Neuron (in vitro differentiated cells): ENCODE data around the gene GINS2.
A peak's percentile ranks its signal among the peaks of the same experiment; 100 is the strongest.

Experiments
- H2AFZ ChIP-seq: one replicate; pipeline ENCODE4 v1.6.1; 2013; ENCODE audit warnings: low read depth, mild to moderate bottlenecking, inconsistent platforms, low read length, moderate library complexity
- H3K27me3 ChIP-seq: one replicate; pipeline ENCODE4 v1.6.1; 2013; ENCODE audit warnings: low read length; ENCODE audit not compliant: insufficient read depth
- H3K36me3 ChIP-seq: one replicate; pipeline ENCODE4 v1.6.1; 2013; ENCODE audit warnings: low read length; ENCODE audit not compliant: insufficient read depth
- H3K4me1 ChIP-seq: one replicate; pipeline ENCODE4 v1.6.1; 2013; ENCODE audit warnings: low read length; ENCODE audit not compliant: insufficient read depth
- H3K4me3 ChIP-seq: 2 replicates; pipeline ENCODE4 v1.5.1; 2013; ENCODE audit warnings: mild to moderate bottlenecking, low read length, moderate library complexity
- H3K9me3 ChIP-seq: one replicate; pipeline ENCODE4 v1.6.1; 2013; ENCODE audit warnings: low read length

The GINS2 gene

GRCh38 chr16:85695196-85696128 is 6.7 kb upstream of the GINS2 start:
- Histone ChIP-seq H3K27me3 (no peaks in the 10 kb centered on the region), H3K4me3 (no peak overlapping the region), H3K4me1 (no peaks in the 10 kb centered on the region), H2AFZ (no peak overlapping the region), H3K36me3 (no peaks in the 10 kb centered on the region), H3K9me3 (no peaks in the 10 kb centered on the region)

GRCh38 chr16:85690469-85691064 is 1.8 kb upstream of the GINS2 start:
- Histone ChIP-seq H2AFZ (no peak overlapping the region), H3K27me3 (no peaks in the 10 kb centered on the region), H3K36me3 (peaks cover 6% of the 10 kb centered on the region), H3K9me3 (no peaks in the 10 kb centered on the region), H3K4me1 (peaks cover 22% of the 10 kb centered on the region), H3K4me3 (no peak overlapping the region)

- Histone ChIP-seq H2AFZ (no peak overlapping the region), H3K36me3 (peaks cover 6% of the 10 kb centered on the region), H3K9me3 (no peaks in the 10 kb centered on the region), H3K4me3 (no peak overlapping the region), H3K4me1 (peaks cover 22% of the 10 kb centered on the region), H3K27me3 (no peaks in the 10 kb centered on the region)
Observed at GRCh38 chr16:85689950-85690320, 1.2 kb upstream of the GINS2 start.

GRCh38 chr16:85689285-85689949 is 663 bp upstream of the GINS2 start:
- Histone ChIP-seq H2AFZ (peak overlapping the region; percentile 58), H3K27me3 (no peaks in the 10 kb centered on the region), H3K36me3 (peaks cover 9% of the 10 kb centered on the region), H3K4me3 (peak overlapping the region; percentile 45), H3K4me1 (peaks cover 22% of the 10 kb centered on the region), H3K9me3 (no peaks in the 10 kb centered on the region)

GRCh38 chr16:85687651-85688471 is 893 bp downstream of the GINS2 start:
- H3K4me3 ChIP-seq: peak overlapping the region; percentile 99
- H3K27me3 ChIP-seq: no peaks in the 10 kb centered on the region
- H3K9me3 ChIP-seq: no peaks in the 10 kb centered on the region
- H3K36me3 ChIP-seq: peaks cover 13% of the 10 kb centered on the region
- H3K4me1 ChIP-seq: peaks cover 26% of the 10 kb centered on the region
- H2AFZ ChIP-seq: no peak overlapping the region

GRCh38 chr16:85686912-85687591 is 1.7 kb downstream of the GINS2 start:
- Histone ChIP-seq H3K4me1 (peaks cover 26% of the 10 kb centered on the region), H3K36me3 (peaks cover 13% of the 10 kb centered on the region)

GRCh38 chr16:85685251-85685650 is 3.5 kb downstream of the GINS2 start:
- Histone ChIP-seq H3K9me3 (no peaks in the 10 kb centered on the region), H3K27me3 (no peaks in the 10 kb centered on the region), H3K4me1 (peaks cover 26% of the 10 kb centered on the region), H2AFZ (no peak overlapping the region), H3K36me3 (peaks cover 29% of the 10 kb centered on the region), H3K4me3 (no peak overlapping the region)

More at GRCh38 chr16:85686912-85687591, 1.7 kb downstream of the GINS2 start:
- Histone ChIP-seq H3K4me3 (peak overlapping the region; percentile 99), H3K9me3 (no peaks in the 10 kb centered on the region), H2AFZ (no peak overlapping the region), H3K27me3 (no peaks in the 10 kb centered on the region)

GRCh38 chr16:85683363-85683762 is 5.4 kb downstream of the GINS2 start:
- Histone ChIP-seq H2AFZ (no peak overlapping the region), H3K4me1 (peaks cover 20% of the 10 kb centered on the region), H3K4me3 (no peak overlapping the region), H3K27me3 (no peaks in the 10 kb centered on the region), H3K36me3 (peaks cover 46% of the 10 kb centered on the region), H3K9me3 (no peaks in the 10 kb centered on the region)

- peaks cover 54% of the 10 kb centered on the region for H3K36me3 ChIP-seq
- no peaks in the 10 kb centered on the region for H3K27me3 ChIP-seq
- H3K4me1 ChIP-seq: peaks cover 12% of the 10 kb centered on the region
- H3K9me3 ChIP-seq: no peaks in the 10 kb centered on the region
- no peak overlapping the region for H3K4me3 ChIP-seq
- H2AFZ ChIP-seq: no peak overlapping the region
Observed at GRCh38 chr16:85682516-85682915, 6.2 kb downstream of the GINS2 start.

GRCh38 chr16:85681255-85681654 is 7.5 kb downstream of the GINS2 start:
- peaks cover 59% of the 10 kb centered on the region for H3K36me3 ChIP-seq
- H3K4me3 ChIP-seq: no peak overlapping the region
- H3K27me3 ChIP-seq: no peaks in the 10 kb centered on the region
- H3K4me1 ChIP-seq: peaks cover 4% of the 10 kb centered on the region
- no peak overlapping the region for H2AFZ ChIP-seq
- H3K9me3 ChIP-seq: no peaks in the 10 kb centered on the region

- Histone ChIP-seq H3K27me3 (no peaks in the 10 kb centered on the region), H3K36me3 (peaks cover 64% of the 10 kb centered on the region), H3K4me1 (peaks cover 4% of the 10 kb centered on the region), H3K9me3 (no peaks in the 10 kb centered on the region), H2AFZ (no peak overlapping the region), H3K4me3 (no peak overlapping the region)
Observed at GRCh38 chr16:85680352-85680944, 8.3 kb downstream of the GINS2 start.

- H3K9me3 ChIP-seq: no peaks in the 10 kb centered on the region
- H3K36me3 ChIP-seq: peaks cover 70% of the 10 kb centered on the region
- H3K4me3 ChIP-seq: no peak overlapping the region
- H2AFZ ChIP-seq: no peak overlapping the region
- H3K27me3 ChIP-seq: no peaks in the 10 kb centered on the region
- H3K4me1 ChIP-seq: peaks cover 4% of the 10 kb centered on the region
Observed at GRCh38 chr16:85679870-85680269, 8.9 kb downstream of the GINS2 start.
